Left lung (tissue), 10 donors: ENCODE results near the gene SEPTIN8. TPM values are rescaled to one million over a fixed set of nuclear protein-coding genes. Genes with fewer than 3 reads are reported as not detected.

Experiments used
- ATAC-seq: fragments of 200-7000 bp; cut with Tn5 transposase; one replicate; pipeline ENCODE4 v1.9.1; 2020; ENCODE audit warnings: moderate library complexity
- DNase-seq, 4 donors: peaks; one replicate each; pipeline ENCODE4 v3.0.0-alpha.2; 2013 to 2020
- H3K27ac ChIP-seq, 2 donors: fragments of 200-600 bp; sonication (generic) in 1 of 2; one replicate each; pipeline versions ENCODE4 v1.5.0 to v1.8.0; 2020 to 2021
- H3K27me3 ChIP-seq, 2 donors: fragments of 200-600 bp; sonication (generic) in 1 of 2; one replicate each; pipeline versions ENCODE4 v1.5.0 to v1.8.0; 2020 to 2021
- H3K36me3 ChIP-seq, 2 donors: fragments of 200-600 bp; sonication (generic) in 1 of 2; one replicate each; pipeline versions ENCODE4 v1.5.0 to v1.8.0; 2020 to 2021
- H3K4me1 ChIP-seq, 2 donors: fragments of 200-600 bp; one replicate each; pipeline ENCODE4 v1.8.0; 2021
- H3K4me3 ChIP-seq, 2 donors: fragments of 200-600 bp; sonication (generic) in 1 of 2; one replicate each; pipeline versions ENCODE4 v1.5.0 to v1.8.0; 2020 to 2021; ENCODE audit warnings: mild to moderate bottlenecking in 1 of 2
- H3K9me3 ChIP-seq, 2 donors: fragments of 200-600 bp; sonication (generic) in 1 of 2; one replicate each; pipeline versions ENCODE4 v1.5.0 to v1.8.0; 2020 to 2021
- CTCF ChIP-seq, 2 donors: fragments of 200-600 bp; sonication (generic) in 1 of 2; IDR thresholded peaks; one replicate each; pipeline versions ENCODE4 v1.5.0 to v1.8.0; 2021; ENCODE audit warnings: antibody characterized with exemption in 2 of 2
- intact Hi-C, 2 donors: fragments of 100-400 bp; cut with DNase I; formaldehyde crosslinking; loops; one replicate each; pipeline versions ENCODE4 v1.11.2 to v1.14.2; 2022
- polyA plus RNA-seq, 6 donors: library from polyadenylated mRNA; unstranded; fragments of 120-200 nt; gene quantifications; one replicate each; pipeline ENCODE4 v1.2.1, GENCODE V29; 2013; ENCODE audit not compliant: insufficient read length in 6 of 6
- total RNA-seq, 2 donors: library from RNA; stranded (reverse); fragmentation: NEBNext Ultra II Directional; extraction: Animal tissue kit (Norgen Biotek cat#: 25700); gene quantifications; one replicate each; pipeline ENCODE4 v1.2.1, GENCODE V29; 2021
- donor health status: DM: no; HTN: yes; CAD: no.
- donor health status: DM: no; HTN: no; CAD: no.

The SEPTIN8 gene
- total and polyA plus RNA-seq, 8 donors: 38.8 to 73.8 (median 60.5) TPM

GRCh38 chr5:132754111-132754510 lies 22.9 kb downstream of the SEPTIN8 start:
- intact Hi-C loops: no loop called here
- ATAC-seq (no peak), DNase-seq (no peak)
- Histone ChIP-seq H3K9me3 (no peaks in the 10 kb centered on the region), H3K27ac (no peak overlapping the region), H3K4me3 (no peak overlapping the region), H3K27me3 (peaks cover 0 to under 1% of the 10 kb centered on the region in 2 donors), H3K4me1 (no peaks in the 10 kb centered on the region), H3K36me3 (peaks cover 0 to 16% of the 10 kb centered on the region in 2 donors)
- TF ChIP-seq CTCF (IDR thresholded peaks at IDR 0.05): no peak

GRCh38 chr5:132753135-132753987 lies 23.7 kb downstream of the SEPTIN8 start:
- intact Hi-C loops: no loop called here
- peak; percentile 18 for ATAC-seq

GRCh38 chr5:132752581-132753125 lies 24.4 kb downstream of the SEPTIN8 start:
- Histone ChIP-seq H3K4me1 (peaks cover 0 to 2% of the 10 kb centered on the region in 2 donors), H3K9me3 (no peaks in the 10 kb centered on the region), H3K27me3 (peaks cover 4 to 15% of the 10 kb centered on the region in 2 donors), H3K36me3 (peaks cover 0 to 1% of the 10 kb centered on the region in 2 donors), H3K27ac (no peak overlapping the region), H3K4me3 (no peak overlapping the region)
- TF ChIP-seq CTCF (IDR thresholded peaks at IDR 0.05): no peak
- no peak for DNase-seq
- no peak for ATAC-seq
- intact Hi-C loops: no loop called here

More at GRCh38 chr5:132753135-132753987, 23.7 kb downstream of the SEPTIN8 start:
- Histone ChIP-seq H3K4me1 (no peaks in the 10 kb centered on the region), H3K27me3 (peaks cover 0 to 8% of the 10 kb centered on the region in 2 donors), H3K27ac (no peak overlapping the region), H3K4me3 (no peak overlapping the region), H3K9me3 (no peaks in the 10 kb centered on the region), H3K36me3 (peaks cover 0 to 8% of the 10 kb centered on the region in 2 donors)
- no peak for TF ChIP-seq CTCF (IDR thresholded peaks at IDR 0.05)
- no peak for DNase-seq

- Histone ChIP-seq H3K9me3 (no peaks in the 10 kb centered on the region), H3K27ac (no peak overlapping the region), H3K4me3 (no peak overlapping the region), H3K27me3 (peaks cover 10 to 21% of the 10 kb centered on the region in 2 donors), H3K36me3 (no peaks in the 10 kb centered on the region), H3K4me1 (peaks cover 3 to 8% of the 10 kb centered on the region in 2 donors)
- intact Hi-C loops: no loop called here
- no peak for TF ChIP-seq CTCF (IDR thresholded peaks at IDR 0.05)
- ATAC-seq (no peak), DNase-seq (no peak)
Measured at GRCh38 chr5:132751971-132752580, 25.0 kb downstream of the SEPTIN8 start.

GRCh38 chr5:132751444-132751843 lies 25.6 kb downstream of the SEPTIN8 start:
- no peaks in the 10 kb centered on the region for H3K9me3 ChIP-seq
- peaks cover 16 to 27% of the 10 kb centered on the region in 2 donors for H3K27me3 ChIP-seq
- H3K4me3 ChIP-seq: no peak overlapping the region
- H3K4me1 ChIP-seq: peaks cover 6 to 11% of the 10 kb centered on the region in 2 donors
- no peak for DNase-seq
- H3K27ac ChIP-seq: no peak overlapping the region
- H3K36me3 ChIP-seq: no peaks in the 10 kb centered on the region
- TF ChIP-seq CTCF (IDR thresholded peaks at IDR 0.05): no peak
- ATAC-seq: no peak
- intact Hi-C loops: no loop called here
